IgD-negative memory B cell (primary cell): Measurements from ENCODE around the gene SOX10. TPM values are rescaled to one million over a fixed set of nuclear protein-coding genes. Genes with fewer than 3 reads are reported as not detected.
A peak's percentile ranks its signal among the peaks of the same experiment; 100 is the strongest.
"Not testable (repeated sequence)": the region's sequence is repeated elsewhere in the genome, so short reads cannot be mapped to it uniquely, and the experiment has no call there.

Experiments
- H3K27ac Mint-ChIP-seq, 3 donors: one replicate each; pipeline ENCODE4 v1.8.0; 2020 to 2022; ENCODE audit warnings: mild to moderate bottlenecking in 3 of 3, mixed read lengths in 3 of 3, moderate library complexity in 1 of 3
- H3K27me3 Mint-ChIP-seq: one replicate; pipeline ENCODE4 v1.8.0; 2021; ENCODE audit warnings: mixed read lengths
- H3K36me3 Mint-ChIP-seq: one replicate; pipeline ENCODE4 v1.8.0; 2020; ENCODE audit warnings: mild to moderate bottlenecking, mixed read lengths
- H3K4me1 Mint-ChIP-seq, 3 donors: one replicate each; pipeline ENCODE4 v1.8.0; 2020 to 2022; ENCODE audit warnings: mixed read lengths in 3 of 3, mild to moderate bottlenecking in 1 of 3
- H3K4me3 Mint-ChIP-seq, 4 donors: one replicate each; pipeline ENCODE4 v1.8.0; 2020 to 2022; ENCODE audit warnings: mild to moderate bottlenecking in 4 of 4, mixed read lengths in 4 of 4, moderate library complexity in 3 of 4
- H3K9me3 Mint-ChIP-seq, 3 donors: one replicate each; pipeline ENCODE4 v1.8.0; 2020 to 2021; ENCODE audit warnings: mixed read lengths in 3 of 3, mild to moderate bottlenecking in 1 of 3
- polyA plus RNA-seq: library from polyadenylated mRNA; unstranded; fragments of 300-500 nt; fragmentation: Illumina TruSeq; gene quantifications from one replicate; pipeline ENCODE4 v1.2.3, GENCODE V29; 2021

The SOX10 gene
- polyA plus RNA-seq, 1 donor from 2014 or later, result not detected

DNA sequence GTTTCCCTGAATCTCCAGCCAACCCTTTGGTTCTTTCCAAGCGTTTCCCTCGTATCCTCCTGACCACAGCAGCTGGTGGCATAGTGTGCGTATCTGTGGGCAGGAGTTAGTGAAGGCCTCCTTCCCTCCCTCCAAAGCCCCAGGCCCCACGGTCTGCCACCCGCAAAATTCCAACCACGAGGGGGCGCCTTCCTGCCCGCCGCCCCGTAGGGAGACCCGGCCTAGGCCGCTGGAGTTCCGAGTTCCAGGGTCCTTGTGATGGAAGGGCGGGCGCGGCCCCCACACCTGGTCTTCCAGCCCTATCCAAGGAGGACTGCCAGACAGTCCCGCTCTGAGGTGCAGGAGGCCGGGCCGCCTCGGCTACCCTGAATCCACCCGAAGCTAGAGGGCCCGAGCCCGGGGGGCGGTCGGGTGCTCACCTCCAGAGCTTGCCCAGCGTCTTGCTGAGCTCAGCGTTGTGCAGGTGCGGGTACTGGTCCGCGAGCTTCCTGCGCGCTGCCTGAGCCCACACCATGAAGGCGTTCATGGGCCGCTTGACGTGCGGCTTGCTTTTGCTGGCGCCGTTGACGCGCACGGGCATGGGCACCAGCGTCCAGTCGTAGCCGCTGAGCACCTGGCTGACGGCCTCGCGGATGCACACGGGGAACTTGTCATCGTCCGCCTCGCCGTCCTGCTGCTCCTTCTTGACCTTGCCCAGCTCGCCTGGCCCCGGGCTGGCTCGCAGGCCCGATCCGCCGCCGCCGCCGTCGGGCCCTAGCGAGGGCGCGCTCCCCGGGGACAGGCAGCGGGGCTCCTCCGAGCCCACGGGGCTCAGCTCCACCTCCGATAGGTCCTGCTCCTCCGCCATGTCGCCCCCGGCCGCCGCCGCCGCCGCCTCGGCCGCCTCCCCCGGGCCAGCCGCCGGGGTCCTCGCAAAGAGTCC, 1.2 kb downstream of the SOX10 start:
- no peaks in the 10 kb centered on the region for H3K9me3 Mint-ChIP-seq

DNA sequence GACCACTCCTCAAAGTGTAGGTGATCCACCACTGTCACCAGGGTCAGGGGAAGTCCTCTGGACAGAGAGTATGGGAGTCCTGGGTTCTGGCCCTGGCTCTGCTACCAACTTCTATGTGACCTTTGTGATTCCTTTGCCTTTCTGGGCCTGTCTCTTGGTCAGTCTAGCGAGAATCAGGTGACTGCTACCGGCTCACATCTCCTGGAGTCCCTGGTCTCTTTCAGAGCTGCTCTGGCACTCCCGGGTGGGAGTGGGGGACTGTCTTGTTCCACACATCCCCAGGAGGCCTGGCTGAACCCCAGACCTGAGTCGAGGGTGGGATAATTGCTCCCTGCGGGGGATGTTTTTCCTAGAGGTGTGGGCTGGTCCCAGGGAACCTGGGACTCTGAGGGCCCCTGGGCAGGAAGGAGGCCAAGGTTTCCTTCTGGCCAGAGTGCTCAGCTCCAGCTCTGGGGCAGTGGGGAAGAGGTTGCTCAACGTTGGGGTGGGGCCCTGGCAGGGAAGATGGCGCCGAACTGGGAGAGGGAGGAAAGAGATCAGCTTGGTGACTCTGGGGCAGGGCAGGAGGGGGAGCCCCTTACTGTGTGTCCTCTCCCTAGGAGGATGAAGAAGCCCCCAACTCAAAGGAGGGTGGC, 2.1 kb downstream of the SOX10 start:
- Mint-ChIP-seq H3K9me3 (no peaks in the 10 kb centered on the region), H3K4me1 (no peaks in the 10 kb centered on the region), H3K27ac (no peak overlapping the region), H3K4me3 (no peak overlapping the region), H3K36me3 (peaks cover 4% of the 10 kb centered on the region), H3K27me3 (no peaks in the 10 kb centered on the region)

More for the DNA sequence above, 1.2 kb downstream of the SOX10 start:
- H3K27me3 Mint-ChIP-seq, result no peaks in the 10 kb centered on the region
- H3K36me3 Mint-ChIP-seq, result peaks cover 4% of the 10 kb centered on the region
- no peaks in the 10 kb centered on the region for H3K4me1 Mint-ChIP-seq
- no peak overlapping the region for H3K4me3 Mint-ChIP-seq
- no peak overlapping the region for H3K27ac Mint-ChIP-seq

DNA sequence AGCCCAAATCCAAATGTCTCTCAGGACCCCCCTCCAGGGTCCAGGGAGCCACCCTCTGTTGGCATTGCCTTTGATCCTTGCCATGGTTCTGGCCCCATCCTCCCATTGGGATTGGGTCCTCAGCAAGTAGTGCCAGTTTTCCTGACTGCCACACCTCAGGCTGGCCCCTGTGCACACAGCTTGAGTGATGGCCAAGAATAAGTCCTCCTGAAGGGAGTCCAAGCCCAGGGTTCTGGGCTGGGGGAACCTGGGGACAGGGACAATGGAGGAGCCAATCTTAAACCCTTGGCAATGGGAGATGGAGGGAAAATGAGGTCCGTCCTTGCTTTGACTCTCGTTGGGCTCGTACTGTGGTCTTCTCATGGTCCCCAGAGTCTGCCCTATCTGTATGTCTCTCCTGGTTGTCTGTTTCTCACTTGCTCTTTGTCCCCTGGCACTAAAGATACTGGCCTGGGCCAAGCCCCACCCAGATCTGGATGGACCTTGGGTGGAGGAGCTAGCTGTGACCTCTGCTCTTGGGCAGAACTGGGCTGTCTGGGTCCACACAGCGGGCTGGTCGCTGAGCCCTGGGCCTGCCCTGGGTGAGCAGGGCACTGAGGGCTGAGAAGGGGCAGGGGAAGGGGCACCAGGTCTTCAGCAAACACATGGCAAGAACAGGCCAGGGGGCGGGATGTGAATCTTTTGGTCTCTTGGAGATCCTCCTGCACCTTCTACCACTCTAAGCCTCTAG, 2.9 kb downstream of the SOX10 start:
- H3K27ac Mint-ChIP-seq, result no peak overlapping the region
- H3K4me3 Mint-ChIP-seq, result no peak overlapping the region
- no peaks in the 10 kb centered on the region for H3K9me3 Mint-ChIP-seq
- no peaks in the 10 kb centered on the region for H3K27me3 Mint-ChIP-seq
- H3K36me3 Mint-ChIP-seq, result peaks cover 4% of the 10 kb centered on the region
- no peaks in the 10 kb centered on the region for H3K4me1 Mint-ChIP-seq

DNA sequence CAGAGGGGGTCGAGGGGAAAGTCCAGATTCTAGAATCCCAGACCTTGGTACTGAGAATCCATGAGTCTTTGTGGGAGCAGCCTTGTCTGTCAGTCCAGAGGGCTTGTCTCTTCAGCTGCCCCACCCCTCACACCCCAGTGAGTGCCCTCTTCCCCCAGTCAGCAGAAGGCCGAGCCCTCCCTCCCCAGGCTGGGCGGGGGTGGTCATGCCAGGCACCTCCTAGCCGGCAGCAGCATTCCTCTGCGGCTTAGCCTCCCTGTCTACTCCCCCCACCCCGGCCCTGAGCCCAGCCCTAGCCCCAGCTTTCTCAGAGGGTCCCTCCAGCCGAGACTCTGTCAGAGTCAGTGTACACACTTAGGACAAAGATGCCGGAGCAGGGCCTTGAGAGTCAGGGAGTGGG, 4.6 kb downstream of the SOX10 start:
- H3K36me3 Mint-ChIP-seq, result peaks cover 7% of the 10 kb centered on the region
- H3K4me1 Mint-ChIP-seq, result no peaks in the 10 kb centered on the region
- no peak overlapping the region for H3K4me3 Mint-ChIP-seq
- peak overlapping the region in 1 of 3 donors; percentile 45 for H3K27ac Mint-ChIP-seq
- no peaks in the 10 kb centered on the region for H3K9me3 Mint-ChIP-seq
- no peaks in the 10 kb centered on the region for H3K27me3 Mint-ChIP-seq

DNA sequence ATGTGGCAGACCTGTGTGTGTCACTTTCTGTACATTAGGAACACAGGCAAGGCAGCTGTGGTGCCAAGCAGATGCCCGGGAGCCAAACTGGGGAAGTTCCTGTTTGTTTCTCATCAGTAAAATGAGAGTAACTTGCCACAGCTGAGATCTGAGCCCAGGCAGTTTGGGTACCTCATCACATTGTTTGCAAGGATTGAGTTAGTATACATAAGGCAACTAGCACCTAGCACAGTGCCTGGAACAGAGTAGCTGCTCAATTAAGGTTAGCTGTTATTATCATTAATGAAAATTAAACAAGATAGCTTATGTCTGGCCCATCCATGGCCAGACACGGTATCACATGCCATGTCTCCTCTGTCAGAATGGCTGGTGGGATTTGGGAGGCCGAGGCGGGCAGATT, 7.8 kb downstream of the SOX10 start:
- H3K4me3 Mint-ChIP-seq, result no peak overlapping the region
- peaks cover 7% of the 10 kb centered on the region for H3K36me3 Mint-ChIP-seq
- H3K27ac Mint-ChIP-seq, result no peak overlapping the region
- H3K4me1 Mint-ChIP-seq, result no peaks in the 10 kb centered on the region
- no peaks in the 10 kb centered on the region for H3K9me3 Mint-ChIP-seq
- no peaks in the 10 kb centered on the region for H3K27me3 Mint-ChIP-seq

DNA sequence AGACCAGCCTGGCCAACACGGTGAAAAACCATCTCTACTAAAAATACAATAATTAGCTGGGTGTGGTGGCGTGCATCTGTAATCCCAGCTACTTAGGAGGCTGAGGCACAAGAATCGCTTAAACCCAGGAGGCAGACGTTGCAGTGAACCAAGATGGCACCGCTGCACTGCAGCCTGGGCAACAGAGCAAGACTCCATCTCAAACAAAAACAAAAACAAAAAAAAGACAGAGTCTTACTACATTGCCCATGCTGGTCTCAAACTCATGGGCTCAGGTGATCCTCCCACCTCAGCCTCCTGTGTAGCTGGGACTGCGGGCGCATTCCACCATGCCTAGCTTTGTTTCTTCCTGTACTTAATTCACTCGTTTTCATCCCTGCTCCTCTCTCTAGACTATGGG, 8.3 kb downstream of the SOX10 start:
- not testable (repeated sequence) for H3K4me1 Mint-ChIP-seq, H3K27me3 Mint-ChIP-seq, H3K27ac Mint-ChIP-seq, H3K9me3 Mint-ChIP-seq, H3K36me3 Mint-ChIP-seq, H3K4me3 Mint-ChIP-seq

DNA sequence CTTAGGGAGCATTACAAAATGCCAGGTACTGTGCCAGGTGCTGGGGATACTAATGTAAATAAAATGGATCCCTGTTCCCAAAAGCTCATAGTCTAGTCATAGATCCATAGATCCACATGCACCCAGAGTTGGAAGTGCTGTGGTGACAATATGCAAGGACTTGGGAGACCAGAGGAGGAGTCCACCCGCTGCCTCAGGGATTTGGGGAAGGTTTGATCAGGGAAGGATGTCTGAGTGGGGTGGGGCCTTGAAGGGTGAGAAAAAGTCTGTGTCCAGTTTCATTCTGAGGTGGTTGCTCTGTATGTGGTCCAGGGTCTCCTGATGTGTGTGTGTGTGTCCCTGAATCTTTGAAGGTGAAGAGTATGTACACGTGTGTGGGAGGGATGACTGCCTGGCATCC, 9.2 kb downstream of the SOX10 start:
- no peaks in the 10 kb centered on the region for H3K27me3 Mint-ChIP-seq
- H3K9me3 Mint-ChIP-seq, result no peaks in the 10 kb centered on the region
- no peaks in the 10 kb centered on the region for H3K4me1 Mint-ChIP-seq
- peak overlapping the region in 1 of 3 donors; percentile 48 for H3K27ac Mint-ChIP-seq
- H3K4me3 Mint-ChIP-seq, result no peak overlapping the region
- peaks cover 3% of the 10 kb centered on the region for H3K36me3 Mint-ChIP-seq

DNA sequence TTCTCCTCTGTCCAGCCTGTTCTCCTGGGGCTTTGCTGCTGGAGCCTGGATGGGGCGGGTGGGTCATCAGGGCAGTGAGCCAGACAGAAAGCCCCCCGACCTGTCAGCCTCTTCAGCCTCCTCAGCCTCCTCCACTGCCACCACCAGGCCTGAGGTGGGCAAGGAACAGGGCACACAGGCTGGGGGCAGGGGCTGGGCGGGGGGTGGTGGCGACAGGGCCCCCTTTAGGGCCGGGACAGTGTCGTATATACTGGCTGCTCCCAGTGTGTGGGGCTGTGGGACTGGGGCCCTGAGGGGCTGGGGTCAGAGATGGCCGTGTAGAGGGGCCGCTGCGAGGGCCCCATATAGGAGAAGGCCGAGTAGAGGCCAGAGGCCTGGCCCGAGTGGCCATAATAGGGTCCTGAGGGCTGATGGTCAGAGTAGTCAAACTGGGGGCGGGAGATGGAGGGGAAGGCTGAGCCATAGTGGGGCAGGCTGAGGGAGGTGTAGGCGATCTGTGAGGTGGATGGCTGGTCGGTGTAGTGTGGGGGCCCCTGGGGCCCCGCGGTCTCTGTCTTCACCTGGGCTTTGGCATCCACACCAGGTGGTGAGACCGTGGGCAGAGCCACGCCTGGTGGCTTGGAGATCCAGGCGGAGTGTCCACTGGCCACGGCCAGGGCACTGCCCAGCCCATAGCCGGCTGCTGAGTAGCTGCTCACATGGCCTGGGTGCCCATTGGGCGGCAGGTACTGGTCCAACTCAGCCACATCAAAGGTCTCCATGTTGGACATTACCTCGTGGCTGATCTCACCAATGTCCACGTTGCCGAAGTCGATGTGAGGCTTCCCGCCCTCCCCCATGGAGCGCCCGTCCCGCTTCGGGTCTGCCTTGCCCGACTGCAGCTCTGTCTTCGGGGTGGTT, 10.8 kb downstream of the SOX10 start:
- peaks cover 6% of the 10 kb centered on the region for H3K36me3 Mint-ChIP-seq
- no peaks in the 10 kb centered on the region for H3K9me3 Mint-ChIP-seq
- no peak overlapping the region for H3K27ac Mint-ChIP-seq
- H3K27me3 Mint-ChIP-seq, result no peaks in the 10 kb centered on the region
- H3K4me1 Mint-ChIP-seq, result no peaks in the 10 kb centered on the region
- no peak overlapping the region for H3K4me3 Mint-ChIP-seq

DNA sequence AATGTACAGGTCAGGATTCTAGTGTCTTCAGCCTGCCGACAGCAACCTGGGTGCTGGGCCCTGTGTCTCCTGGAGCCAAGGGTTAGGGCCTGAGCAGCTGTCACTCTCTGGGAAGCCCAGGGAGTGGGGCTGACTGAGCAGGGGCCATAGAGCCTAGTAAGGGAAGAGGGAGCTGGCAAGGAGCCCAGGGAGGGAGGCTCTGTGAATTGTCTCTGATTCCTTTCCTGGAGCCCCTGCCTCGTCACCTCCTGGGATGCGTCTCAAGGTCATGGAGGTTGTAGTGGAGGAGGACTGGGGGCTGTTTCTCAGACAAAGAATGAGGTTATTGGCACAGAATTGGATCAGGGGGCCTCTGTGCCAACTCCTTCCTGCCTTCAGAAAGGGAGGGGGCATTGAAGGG, 11.8 kb downstream of the SOX10 start:
- no peaks in the 10 kb centered on the region for H3K9me3 Mint-ChIP-seq
- no peaks in the 10 kb centered on the region for H3K27me3 Mint-ChIP-seq
- H3K4me3 Mint-ChIP-seq, result no peak overlapping the region
- H3K36me3 Mint-ChIP-seq, result peaks cover 6% of the 10 kb centered on the region
- no peaks in the 10 kb centered on the region for H3K4me1 Mint-ChIP-seq
- H3K27ac Mint-ChIP-seq, result peak overlapping the region in 1 of 3 donors; percentile 28

DNA sequence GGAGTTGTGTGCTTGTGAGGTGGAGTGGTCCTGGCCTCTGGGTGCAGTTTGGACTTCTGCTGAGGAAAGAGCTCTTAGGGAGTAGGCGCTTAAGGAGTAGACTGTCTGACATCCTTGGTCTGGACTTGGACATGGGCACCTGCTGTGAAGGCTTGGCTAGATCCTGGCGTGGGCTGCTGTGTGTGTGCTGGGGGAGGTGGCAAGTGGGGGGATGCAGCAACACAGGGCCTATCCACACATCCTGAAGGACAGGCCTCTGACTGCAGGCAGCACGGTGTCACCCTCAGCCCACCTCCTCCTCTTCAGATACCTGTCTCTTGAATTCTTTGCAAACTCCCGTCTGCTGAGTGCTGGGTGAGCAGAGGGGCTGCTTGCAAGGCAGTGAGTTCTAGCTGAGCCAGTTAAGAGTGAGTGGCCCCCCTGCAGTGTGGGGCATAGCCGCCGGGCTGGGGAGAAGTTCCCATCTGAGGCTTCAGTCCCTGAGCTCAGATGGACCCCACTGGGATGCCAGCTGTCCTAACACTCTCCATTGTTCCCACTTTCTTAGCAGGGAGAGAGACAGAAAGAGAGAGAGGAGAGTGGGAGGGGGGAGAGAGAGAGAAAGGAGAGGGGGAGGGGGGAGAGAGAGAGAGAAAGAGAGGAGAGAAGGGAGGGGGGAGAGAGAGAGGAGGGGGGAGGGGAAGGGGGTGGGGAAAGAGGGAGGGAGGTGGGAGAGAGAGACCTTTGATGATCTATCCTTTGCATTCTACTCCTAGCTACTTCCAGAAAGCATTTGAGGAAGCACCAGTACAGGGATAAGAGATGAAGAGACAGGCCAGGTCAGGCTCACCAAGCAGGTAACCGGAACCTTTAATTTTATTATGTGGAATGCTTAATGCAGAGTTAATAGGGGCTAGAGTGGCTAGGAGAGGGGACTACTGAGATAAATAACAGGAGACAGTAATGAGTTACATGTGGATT, 12.6 kb downstream of the SOX10 start:
- no peaks in the 10 kb centered on the region for H3K9me3 Mint-ChIP-seq
- H3K36me3 Mint-ChIP-seq, result peaks cover 7% of the 10 kb centered on the region
- H3K27ac Mint-ChIP-seq, result peak overlapping the region in 1 of 3 donors; percentile 28
- no peak overlapping the region for H3K4me3 Mint-ChIP-seq
- no peaks in the 10 kb centered on the region for H3K27me3 Mint-ChIP-seq
- H3K4me1 Mint-ChIP-seq, result no peaks in the 10 kb centered on the region

DNA sequence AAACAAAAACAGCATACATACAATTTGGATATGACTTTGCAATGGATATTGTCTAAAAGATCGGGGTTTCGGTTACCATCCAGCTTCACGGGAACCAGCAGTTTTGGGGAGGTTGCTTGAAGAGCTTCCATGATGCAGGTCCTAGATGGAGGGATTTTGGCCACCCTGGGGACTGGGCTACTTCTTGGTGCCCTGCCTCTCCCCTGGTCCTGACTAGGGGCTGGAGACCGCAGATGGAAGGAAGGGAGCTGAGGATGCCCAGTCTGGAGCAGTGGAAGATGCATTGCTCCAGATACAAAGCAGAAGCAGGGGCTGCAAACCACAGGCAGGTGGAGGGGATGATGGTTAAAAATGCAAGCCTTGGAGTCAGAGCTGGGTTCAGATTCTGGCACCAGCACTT, 13.5 kb downstream of the SOX10 start:
- H3K9me3 Mint-ChIP-seq, result no peaks in the 10 kb centered on the region
- H3K27me3 Mint-ChIP-seq, result no peaks in the 10 kb centered on the region
- peaks cover 7% of the 10 kb centered on the region for H3K36me3 Mint-ChIP-seq
- no peak overlapping the region for H3K27ac Mint-ChIP-seq
- H3K4me1 Mint-ChIP-seq, result no peaks in the 10 kb centered on the region
- H3K4me3 Mint-ChIP-seq, result no peak overlapping the region

DNA sequence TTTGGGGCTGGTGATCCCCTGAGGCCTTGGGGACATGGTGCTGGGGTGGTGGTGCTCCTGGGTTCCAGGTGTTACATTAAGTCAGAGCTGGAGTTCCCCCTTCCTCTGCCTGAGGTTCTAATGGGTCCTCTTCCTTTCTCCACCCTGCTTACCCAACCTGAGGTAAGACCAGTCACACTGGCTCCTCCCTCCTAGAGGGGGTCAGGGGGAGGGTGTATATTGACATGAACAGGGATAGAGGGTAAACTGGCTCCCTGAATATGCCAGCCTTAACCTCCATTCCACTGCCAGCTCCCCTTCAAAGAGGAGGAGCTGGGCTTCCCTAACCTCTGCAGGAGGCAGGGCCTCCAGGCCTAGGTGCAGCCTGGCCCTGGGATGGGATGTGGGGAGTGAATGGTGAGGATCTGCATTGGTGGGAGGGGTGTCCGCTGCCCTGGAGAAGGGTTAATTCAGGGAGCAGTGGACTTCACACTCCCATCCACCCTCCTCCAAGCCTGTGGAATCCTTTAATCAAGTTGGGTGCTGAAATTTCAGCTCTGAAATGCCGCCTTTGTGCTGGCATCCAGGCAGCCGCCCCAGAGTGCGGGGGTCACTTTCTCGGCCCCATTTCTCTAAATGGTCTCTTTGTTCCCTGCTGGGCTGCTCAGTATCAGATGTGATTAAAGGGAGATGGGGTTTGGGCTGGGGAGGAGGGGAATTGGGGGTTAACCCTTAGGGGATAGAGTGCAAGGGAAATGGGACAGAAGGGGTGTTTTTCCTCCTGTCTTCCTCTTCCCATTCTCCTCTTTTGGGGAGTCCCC, 15.7 kb downstream of the SOX10 start:
- H3K9me3 Mint-ChIP-seq, result no peaks in the 10 kb centered on the region
- peak overlapping the region in 1 of 4 donors; percentile 28 for H3K4me3 Mint-ChIP-seq
- H3K27me3 Mint-ChIP-seq, result no peaks in the 10 kb centered on the region
- peaks cover 4% of the 10 kb centered on the region for H3K36me3 Mint-ChIP-seq
- peaks cover 5% of the 10 kb centered on the region in 3 donors for H3K4me1 Mint-ChIP-seq
- H3K27ac Mint-ChIP-seq, result no peak overlapping the region
